Sigmoid colon (tissue), 3 donors: Measurements from ENCODE around the gene SLC6A1.

Experiments
- POLR2A ChIP-seq, 2 donors: fragments of 450-650 bp; IDR thresholded peaks; one replicate each; pipeline ENCODE4 v1.6.1; 2016; ENCODE audit warnings: antibody characterized with exemption in 2 of 2, mild to moderate bottlenecking in 2 of 2, moderate library complexity in 2 of 2
- TF ChIP-seq, protein P1 (sequence below), 4 experiments: fragments of 450-650 bp in 3 of 4; fragments of 200-600 bp in 1 of 4; IDR thresholded peaks; one replicate each; pipeline ENCODE4 v1.5.1; 2016 to 2019; ENCODE audit warnings: antibody characterized with exemption in 4 of 4, mild to moderate bottlenecking in 3 of 4, moderate library complexity in 2 of 4

DNA sequence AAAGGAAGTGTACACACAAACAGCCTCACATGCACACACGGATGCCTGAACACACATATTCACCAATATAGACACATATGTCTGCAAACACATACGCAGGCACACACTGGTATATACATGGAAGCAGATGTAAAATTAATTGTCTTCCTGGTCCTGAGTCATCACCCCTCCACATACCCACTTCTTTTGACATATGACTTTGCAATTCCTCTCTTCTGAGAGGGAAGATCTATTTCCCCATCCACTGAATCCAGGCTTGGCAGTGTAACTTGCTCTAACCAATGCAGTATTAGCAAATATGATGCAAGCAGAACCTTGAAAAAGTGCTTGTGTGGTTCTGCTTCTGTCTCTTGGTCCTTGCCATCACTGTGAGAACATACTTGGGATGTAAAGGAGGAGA is 84.9 kb downstream of the SLC6A1 start:
- TF ChIP-seq, protein P1, sequence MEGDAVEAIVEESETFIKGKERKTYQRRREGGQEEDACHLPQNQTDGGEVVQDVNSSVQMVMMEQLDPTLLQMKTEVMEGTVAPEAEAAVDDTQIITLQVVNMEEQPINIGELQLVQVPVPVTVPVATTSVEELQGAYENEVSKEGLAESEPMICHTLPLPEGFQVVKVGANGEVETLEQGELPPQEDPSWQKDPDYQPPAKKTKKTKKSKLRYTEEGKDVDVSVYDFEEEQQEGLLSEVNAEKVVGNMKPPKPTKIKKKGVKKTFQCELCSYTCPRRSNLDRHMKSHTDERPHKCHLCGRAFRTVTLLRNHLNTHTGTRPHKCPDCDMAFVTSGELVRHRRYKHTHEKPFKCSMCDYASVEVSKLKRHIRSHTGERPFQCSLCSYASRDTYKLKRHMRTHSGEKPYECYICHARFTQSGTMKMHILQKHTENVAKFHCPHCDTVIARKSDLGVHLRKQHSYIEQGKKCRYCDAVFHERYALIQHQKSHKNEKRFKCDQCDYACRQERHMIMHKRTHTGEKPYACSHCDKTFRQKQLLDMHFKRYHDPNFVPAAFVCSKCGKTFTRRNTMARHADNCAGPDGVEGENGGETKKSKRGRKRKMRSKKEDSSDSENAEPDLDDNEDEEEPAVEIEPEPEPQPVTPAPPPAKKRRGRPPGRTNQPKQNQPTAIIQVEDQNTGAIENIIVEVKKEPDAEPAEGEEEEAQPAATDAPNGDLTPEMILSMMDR (IDR thresholded peaks at IDR 0.05): no peak
- no peak for TF ChIP-seq POLR2A (IDR thresholded peaks at IDR 0.05)
